ENCODE measurements around the gene TNS1.
A peak's percentile ranks its signal among the peaks of the same experiment; 100 is the strongest.
"Not testable (repeated sequence)": the region's sequence is repeated elsewhere in the genome, so short reads cannot be mapped to it uniquely, and the experiment has no call there.

TNS1 gene

DNA sequence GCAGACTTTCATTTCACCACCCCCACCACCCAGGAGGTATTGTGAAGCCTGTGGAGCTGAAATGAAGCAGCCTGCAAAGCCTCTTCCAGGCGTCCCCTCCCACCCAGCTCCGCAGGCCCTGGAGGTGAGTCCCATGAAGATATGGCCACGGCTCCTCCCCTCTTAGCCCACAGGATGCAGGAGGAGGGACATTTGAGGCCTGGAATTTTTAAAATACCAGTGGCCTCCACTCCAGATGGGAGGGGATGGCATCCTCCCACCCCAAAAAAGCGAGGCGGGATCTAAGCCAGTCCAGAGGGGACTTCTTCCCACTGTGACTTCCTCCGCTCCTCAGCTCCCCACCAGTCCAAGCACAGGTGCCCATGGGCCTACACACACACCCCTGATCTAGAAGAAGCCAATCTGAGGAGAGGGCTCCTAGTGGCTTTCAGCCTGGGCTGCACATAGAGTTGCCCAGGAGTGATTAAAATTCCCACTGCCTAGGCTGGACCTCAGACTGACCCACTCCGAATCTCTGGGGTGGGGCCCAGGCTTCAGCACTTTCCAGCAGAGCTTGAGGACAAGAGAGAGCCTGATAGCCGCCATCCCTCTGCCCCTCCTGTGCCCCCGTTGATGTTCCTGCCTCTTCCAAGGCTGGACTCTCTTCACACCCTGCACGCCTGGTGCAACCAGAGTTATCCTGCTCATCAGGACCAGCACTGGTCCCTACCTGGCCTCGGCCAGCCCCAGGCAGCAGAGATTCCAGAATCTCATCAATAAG lies 206.9 kb downstream of the TNS1 start:
- DNase-seq (ENCODE audit: low spot score): no peak

DNA sequence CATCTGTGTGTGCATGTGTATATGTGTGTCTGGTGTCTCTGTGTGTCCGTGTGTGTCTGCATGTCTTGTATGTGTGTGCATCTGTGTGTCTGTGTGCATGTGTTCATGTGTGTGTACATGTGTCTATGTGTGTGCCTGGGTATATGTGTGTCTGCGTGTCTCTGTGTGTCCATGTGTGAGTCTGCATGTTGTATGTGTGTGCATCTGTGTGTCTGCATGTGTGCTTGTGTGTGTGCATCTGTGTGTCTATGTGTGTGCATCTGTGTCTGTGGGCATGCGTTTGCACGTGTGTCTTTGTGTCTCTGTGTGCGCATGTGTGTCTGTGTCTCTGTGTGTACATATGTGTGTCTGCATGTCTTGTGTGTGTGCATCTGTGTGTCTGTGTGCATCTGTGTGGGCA lies 207.7 kb downstream of the TNS1 start:
- DNase-seq (ENCODE audit: low spot score): no peak

DNA sequence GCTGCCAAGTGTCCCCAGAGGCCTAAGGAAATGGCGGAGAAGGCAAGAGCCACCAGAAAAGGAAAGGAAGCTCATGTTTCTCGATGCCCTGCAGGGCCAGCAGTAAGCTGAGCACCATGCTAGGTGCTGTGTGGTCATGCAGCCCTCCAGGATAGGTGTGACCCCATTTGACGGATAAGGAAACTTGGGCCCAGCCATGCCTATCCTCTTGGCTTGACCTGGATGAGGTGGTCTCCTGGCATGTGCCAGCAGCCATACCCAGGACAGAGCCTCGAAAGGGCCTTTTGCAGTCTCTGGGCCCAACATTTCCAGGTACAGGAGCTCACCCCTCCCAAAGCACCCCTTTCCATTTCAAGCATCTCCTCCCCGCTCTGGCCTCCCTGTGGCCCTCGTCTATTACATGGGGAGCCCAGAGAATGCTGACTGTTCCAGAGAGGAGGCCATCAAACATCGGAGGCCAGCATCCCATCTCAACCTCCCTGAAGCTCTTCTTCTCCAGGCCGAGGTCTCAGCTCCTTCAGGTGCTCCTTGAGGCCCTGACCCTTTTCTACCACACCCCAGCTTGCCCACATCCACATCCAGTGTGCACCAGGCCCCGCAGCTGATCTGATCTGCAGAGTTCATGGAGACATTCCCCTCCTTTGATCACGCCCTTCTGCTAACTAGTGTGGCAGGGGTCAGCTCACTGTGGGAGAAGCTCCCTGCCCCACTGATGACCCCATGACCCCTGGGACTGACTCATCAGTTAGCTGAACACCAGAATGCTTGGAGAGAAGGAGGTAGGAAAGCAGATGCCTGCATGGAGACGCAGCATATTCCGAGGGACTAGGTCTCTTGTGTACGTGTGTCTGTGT lies 208.4 kb downstream of the TNS1 start:
- DNase-seq (ENCODE audit: low spot score): peak; percentile 1

DNA sequence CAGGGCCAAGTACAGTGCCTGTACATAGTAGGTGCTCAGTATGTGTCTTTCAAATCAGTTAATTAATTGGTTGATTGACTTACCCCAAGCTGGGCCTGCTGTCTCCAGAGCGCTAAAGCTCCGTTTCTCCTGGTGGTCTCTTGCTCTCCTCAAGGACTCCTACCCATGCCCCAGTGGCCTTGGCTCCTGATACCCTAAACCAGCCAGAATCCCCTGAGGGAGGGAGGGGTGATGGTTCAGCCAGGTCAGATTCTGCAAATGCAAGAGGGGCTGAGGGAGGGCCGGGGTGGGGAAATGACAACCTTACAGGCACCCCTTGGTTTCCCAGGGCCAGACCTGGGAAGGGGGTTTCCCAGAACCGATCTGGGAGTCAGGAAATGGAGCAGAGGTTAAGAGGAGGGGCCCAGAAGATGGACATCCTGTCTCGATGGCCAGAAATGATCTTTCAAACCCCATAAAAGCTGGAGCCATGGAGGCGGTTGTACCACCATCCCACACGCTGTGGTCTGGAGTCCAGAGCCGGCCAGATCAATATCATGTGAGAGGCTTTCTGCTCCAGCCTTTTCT lies 209.1 kb downstream of the TNS1 start:
- DNase-seq (ENCODE audit: low spot score): no peak

DNA sequence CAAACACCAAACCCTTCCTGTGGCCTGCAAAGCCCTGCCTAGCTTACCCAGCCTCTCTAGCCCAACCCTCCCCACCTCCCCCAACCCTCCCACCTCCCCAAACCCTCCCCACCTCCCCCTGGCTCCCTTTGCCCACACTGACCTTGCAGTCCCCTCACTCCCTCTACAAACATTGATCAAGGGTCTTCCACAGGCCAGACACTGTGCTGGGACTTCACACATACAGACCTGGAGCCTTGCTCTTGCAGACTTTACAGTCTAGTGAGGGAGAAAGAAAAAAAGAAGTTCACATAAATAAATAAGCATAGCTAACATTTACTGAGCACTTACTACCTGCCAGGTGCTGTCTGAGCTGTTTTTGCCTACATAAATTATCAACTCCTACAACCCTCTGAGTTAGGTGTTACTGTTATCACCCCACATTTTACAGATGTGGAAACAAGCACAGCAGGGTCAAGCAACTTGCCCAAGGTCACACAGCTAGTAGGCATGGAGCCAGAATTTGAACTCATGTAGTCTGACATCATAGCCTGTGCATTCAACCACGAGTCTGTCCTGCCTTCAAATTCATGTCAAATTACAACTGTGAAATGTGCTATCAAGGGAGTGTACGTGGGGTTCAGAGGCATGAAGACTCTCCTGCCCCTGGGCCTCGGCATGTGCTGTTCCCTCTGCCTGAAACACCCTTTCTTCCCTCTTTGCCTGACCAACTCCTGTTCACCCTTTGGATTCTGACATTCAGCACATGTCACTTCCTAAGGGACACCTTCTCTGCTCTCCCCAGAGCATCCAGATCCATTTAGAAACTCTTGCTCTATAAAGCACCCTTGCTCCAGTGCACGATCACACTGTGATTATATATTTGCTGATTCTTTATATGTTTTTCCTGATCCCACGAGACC lies 209.9 kb downstream of the TNS1 start:
- DNase-seq (ENCODE audit: low spot score): peak; percentile 4

DNA sequence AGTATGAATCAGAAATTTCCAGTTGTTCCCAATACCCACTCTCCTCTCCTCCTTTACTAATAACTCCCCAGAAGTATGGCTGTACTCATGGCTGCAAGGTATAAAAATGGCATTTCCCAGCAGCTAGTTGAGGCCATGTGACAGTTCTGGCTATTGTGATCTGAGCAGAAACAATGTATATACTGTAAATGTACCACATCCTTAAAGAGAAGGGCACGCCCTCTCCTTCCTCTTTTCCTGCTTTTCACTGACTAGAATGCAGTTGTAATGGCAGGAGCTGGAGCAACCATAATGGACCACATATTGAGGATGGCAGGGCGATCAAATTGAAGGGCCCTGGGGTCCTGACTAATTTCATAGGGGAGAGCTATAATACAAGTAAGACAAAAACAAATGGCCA lies 211.2 kb downstream of the TNS1 start:
- DNase-seq (ENCODE audit: low spot score): no peak

DNA sequence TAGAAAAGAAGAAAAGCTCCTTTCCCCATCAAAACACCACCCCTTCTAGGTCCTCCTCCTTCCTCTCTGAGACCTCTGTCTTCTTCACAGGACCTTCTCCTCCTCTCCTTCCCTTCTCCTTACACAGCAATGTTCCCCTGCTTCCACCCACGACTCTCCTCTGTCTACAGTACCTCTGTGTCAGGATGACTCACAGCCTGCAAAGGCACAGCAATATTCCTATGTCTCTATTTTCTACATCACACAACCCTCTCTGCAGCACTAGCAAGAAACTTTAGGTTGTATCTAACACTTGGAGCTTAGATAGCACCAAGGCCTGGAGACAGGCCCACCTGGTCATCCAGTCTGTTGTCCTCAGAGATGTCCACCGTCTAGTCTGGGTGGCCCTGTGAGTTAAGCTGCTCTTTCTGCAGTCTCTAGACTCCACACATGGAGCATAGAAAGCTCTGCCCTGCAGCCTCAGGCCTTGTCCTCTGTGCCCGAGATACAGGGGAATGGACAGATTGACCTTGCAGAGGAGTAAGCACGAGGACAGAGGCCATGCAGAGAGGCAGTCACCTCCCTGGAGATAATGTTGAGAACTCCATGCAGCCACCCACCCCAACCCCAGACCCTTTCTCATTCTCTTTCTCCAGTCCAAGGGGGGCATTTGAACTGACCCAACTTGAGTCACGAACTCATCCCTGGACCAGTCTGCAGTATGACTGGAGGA lies 212.0 kb downstream of the TNS1 start:
- peak; percentile 66 for DNase-seq (ENCODE audit: low spot score)

DNA sequence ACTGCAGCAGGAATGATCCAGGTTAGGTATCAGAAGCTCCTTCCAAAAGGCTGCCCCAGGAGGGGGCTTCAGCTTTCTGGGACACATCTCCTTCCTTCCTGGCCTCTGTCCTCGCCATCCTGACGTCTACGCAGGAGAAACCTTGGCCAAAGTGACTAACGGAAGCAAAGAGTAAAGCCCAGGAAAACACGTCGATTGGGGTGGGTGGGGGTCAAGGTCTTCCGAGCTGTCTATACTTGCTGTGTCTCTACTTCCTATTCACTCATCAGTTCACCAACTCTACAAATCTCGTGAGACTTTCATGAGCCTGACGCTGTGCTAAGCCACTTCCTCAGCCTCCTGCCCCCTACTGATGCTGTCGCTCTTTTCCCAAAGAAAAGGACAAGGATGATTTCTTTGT lies 212.6 kb downstream of the TNS1 start:
- no peak for DNase-seq (ENCODE audit: low spot score)

DNA sequence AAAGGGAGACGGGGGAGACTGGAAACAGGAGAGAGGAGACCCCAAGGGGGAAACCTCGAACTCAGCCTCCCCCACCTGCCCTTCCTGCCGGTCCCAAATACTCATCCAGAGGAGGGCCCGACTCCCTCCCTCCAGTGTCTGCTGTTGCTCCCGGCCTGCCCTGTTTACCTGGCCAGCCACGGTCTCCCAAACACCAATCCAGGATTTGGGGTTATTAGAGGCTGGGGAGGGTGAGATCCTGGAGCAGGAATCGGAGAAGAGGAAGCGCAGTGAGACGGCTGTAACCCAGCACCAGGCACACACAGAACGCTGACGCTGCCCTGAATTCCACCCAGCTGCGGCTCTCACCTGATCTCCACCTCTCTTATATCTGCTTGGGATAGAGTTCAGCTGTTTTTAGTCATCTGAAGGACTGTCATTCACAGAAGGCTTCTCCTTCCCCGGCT lies 213.0 kb downstream of the TNS1 start:
- no peak for DNase-seq (ENCODE audit: low spot score)

DNA sequence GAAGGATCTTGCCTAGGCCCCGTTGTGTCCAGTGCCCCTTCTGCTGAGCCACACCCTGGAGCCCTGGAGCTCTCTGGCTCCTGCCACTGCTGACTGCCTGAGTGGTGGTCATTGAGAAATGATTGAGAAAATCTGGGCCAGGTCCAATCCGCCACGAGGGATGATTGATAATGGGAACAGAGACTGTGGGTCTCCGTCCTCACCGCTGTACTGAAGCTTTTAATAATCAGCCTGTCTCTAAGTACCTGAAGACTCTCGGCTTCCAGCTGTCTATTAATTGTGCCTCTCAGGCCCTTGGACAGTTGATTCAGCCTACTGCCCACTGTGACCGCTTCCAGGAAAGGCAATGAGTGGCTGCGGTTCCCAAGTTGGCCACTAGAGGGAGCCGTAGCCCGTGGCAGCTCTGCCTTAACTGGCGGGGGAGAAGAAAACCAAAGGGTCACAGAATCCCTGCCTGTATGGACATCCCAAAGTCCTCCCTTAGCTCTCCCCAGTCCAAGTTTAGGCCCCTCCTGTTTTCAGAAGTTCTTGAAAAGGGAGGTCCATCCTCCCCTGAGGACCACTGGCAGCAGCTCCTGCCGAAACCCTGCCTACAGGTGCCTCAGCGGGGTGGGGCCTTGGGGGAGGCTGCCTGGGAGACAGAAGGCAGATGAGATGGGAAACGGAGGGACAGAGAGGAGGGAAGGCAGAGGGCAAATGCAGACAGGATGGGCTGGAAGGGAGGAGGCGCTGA lies 213.6 kb downstream of the TNS1 start:
- DNase-seq (ENCODE audit: low spot score): peak; percentile 81

DNA sequence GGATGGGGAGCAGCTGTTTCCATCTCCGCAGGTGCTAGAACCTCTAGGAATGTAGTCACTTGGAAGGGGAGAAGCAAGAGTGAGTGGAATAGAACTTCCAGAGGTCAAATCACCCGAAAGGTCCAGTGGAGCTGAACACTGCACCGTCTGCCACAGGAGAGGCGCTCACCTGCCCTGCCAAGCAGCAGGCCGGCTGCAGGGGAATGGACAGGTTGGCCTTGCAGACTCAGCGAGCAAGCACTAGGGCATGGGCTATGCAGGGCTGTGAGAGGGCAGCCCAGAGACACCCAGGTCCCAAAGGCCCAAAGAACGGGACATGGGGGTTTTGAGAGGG lies 214.2 kb downstream of the TNS1 start:
- DNase-seq (ENCODE audit: low spot score): no peak

DNA sequence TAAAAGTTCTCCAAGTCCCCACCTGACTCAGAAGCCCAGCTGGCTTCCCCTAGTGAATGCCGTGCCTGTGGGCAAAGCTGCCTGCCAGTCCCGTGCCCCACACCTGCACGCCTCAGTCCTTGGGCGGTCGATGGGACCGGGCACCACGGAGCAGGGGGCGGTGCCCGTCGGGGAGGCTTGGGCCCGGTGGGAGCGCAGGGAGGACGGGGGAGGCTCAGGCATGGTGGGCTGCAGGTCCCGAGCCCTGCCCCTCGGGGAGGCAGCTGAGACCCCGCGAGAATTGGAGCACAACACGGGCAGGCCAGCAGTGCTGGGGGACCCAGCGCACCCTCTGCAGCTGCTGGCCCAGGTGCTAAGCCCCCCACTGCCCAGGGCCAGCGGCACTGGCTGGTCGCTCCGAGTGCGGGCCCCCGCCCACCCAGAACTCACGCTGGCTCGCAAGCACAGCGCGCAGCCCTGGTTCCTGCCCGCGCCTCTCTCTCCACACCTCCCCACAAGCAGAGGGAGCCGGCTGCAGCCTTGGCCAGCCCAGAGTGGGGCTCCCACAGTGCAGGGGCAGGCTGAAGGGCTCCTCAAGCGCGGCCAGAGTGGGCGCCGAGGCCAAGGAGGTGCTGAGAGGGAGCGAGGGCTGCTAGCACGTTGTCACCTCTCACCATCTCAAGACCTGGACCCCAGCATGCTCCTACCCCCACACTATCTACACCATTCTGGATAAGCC lies 215.5 kb downstream of the TNS1 start:
- DNase-seq (ENCODE audit: low spot score): no peak

DNA sequence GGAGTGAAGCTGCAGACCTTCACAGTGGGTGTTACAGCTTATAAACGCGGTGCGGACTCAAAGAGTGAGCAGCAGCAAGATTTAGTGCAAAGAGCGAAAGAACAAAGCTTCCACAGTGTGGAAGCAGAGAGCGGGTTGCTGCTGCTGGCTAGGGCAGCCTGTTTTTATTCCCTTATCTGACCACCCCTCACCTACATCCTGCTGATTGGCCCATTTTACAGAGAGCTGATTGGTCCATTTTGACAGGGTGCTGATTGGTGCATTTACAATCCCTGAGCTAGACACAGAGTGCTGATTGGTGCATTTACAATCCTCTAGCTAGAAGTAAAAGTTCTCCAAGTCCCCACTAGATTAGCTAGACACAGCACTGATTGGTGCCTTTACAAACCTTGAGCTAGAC lies 216.2 kb downstream of the TNS1 start:
- DNase-seq (ENCODE audit: low spot score): not testable (repeated sequence)

DNA sequence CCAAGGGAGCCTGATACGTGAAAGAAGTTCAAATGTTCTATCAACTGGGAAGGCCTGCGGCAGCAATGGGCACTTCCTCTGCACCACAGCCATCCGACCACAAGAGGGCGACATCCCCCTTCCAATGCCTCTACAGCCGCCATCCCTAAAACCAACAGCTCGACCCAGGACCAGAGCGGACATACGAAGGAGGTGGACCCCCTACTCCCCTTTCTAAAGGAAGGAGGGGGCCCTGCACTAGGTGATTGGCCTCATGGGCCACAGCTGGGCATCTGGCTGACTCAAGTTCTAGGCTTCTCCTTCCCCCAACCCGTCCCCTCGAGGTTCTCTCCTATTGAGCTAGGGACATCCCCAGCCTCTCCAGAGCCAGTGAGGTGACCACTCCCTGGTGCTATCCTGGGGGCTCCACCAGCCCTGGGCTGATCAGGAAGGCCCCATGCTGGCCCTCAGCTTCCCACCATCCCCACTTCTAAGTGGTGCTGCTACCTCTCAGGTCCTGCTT lies 217.2 kb downstream of the TNS1 start:
- DNase-seq (ENCODE audit: low spot score): peak; percentile 90

DNA sequence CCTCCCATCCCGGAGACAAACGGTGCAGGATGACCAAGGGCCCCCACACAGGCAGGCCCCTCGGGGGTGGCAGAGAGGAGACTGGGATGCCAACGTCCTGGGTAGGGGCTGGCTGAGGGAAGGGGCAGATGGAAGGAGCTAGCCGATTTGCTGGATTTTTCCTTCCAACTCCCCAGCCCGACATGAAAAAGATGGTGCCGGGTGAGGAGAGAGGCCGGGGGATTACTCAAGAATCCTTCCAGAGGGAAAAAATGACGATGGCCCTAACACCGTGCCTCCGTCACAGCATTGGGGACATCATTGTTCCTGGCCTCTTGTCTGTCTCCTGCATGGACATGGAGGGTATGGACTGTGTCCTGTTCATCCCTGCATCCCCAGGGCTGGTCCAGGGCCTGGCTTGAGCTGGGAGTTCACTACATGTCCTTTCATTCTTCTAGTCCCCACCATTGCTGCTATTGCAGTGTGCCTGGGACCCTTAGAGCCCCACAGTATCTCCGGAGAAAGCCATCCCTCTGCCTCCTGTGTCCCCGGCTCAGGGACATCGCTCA lies 217.7 kb downstream of the TNS1 start:
- no peak for DNase-seq (ENCODE audit: low spot score)

DNA sequence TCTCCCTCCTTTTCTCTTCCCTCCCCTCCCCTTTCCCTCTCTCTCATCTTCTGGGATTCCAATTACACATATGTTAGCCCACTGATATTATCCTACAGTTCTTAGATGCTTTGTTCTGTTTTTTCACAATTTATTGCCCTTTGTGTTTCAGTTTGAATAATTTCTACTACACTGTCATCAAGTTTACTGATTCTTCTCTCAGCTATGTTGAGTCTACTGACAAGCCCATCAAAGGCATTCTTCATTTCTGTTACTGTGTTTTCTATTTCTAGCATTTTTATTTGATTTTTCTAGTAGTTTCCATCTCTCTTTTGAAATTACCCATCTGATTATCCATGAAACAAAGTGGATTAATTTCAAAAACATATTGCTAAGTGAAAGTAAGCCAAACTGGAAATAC lies 219.6 kb downstream of the TNS1 start:
- DNase-seq (ENCODE audit: low spot score): no peak

DNA sequence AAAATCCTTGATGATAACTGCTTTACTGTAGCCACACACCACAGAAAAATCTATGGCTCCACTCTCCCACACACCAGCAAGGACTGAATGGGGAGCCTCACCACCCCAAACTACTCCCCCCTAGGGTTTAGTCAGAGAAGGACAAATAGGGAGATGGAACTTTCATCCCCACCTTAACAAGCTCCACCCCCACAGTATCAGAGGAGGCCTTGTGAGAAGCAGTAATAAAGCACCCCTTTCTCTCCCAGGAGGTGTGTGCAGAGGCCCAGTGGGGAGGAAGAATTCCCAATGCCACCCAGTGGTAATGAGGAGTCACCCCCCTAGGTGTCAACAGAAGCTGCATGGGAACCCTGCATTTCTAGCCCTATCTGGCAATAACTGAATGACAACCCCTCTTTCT lies 224.9 kb downstream of the TNS1 start:
- DNase-seq (ENCODE audit: low spot score): no peak

DNA sequence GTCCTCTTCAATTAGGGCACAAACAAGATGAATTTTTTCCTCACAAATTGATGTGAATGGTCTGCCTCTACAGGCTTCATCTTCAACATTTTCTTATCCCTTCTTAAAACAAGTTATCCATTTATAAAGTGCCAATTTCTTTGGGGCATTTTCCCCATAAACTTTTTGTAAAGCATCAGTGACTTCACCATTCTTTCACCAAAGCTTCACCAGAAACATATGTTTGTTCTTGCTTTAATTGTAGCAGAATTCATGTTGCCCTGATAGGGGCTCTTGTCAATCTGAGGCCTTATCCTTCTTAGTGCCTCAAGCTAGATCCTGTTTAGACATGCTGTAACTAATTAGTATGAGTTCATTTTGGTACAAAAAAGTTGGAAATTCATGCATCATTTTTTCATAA lies 226.2 kb downstream of the TNS1 start:
- no peak for DNase-seq (ENCODE audit: low spot score)

DNA sequence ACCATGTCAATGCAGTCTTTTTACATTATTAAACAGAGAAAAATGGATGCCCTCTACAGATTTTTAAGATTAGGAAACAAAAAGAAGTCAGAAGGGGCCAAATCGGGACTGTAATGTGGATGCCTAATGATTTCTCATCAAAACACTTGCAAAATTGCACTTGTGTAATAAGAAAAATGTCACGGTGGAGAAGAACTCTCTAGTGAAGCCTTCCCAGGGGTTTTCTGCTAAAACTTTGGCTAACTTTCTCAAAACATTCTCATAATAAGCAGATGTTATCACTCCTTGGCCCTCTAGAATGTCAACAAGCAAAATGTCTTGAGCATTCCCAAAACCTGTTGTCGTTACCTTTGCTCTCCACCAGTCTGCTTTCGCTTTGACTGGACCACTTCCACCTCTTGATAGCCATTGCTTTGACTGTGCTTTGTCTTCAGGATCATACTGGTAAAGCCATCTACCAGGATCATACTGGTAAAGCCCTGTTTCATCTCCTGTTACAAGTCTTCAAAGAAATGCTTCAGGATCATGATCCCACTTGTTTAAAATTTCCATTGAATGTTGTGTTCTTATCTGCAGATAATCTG lies 226.8 kb downstream of the TNS1 start:
- DNase-seq (ENCODE audit: low spot score): no peak

Measured in AG08396 (cell line).